Breast epithelium (tissue), 4 donors: ENCODE measurements around the gene ZMAT2. TPM values are rescaled to one million over a fixed set of nuclear protein-coding genes. Genes with fewer than 3 reads are reported as not detected.

Experiments used
- DNase-seq, 2 donors: peaks; one replicate each; pipeline ENCODE4 v3.0.0-alpha.2; 2019; ENCODE audit warnings: low spot score in 2 of 2
- H3K27ac ChIP-seq, 2 donors: fragments of 200-600 bp; sonication (generic) in 1 of 2; one replicate each; pipeline ENCODE4 v1.5.1; 2016 to 2019; ENCODE audit warnings: mild to moderate bottlenecking in 1 of 2
- H3K27me3 ChIP-seq, 2 donors: fragments of 200-600 bp; sonication (generic) in 1 of 2; one replicate each; pipeline versions ENCODE4 v1.5.1 to v1.6.0; 2017 to 2019; ENCODE audit warnings: control low read depth in 1 of 2, mild to moderate bottlenecking in 1 of 2
- H3K36me3 ChIP-seq: fragments of 200-600 bp; one replicate; pipeline ENCODE4 v1.5.1; 2019
- H3K4me1 ChIP-seq, 2 donors: fragments of 200-600 bp; sonication (generic); one replicate each; pipeline ENCODE4 v1.5.1; 2016 to 2019; ENCODE audit warnings: control low read depth in 1 of 2
- H3K4me3 ChIP-seq, 3 donors: fragments of 200-600 bp; sonication (generic); 1 replicate in 2 of 3; 2 replicates in 1 of 3; pipeline ENCODE4 v1.5.1; 2016 to 2019; ENCODE audit warnings: mild to moderate bottlenecking in 3 of 3, moderate library complexity in 2 of 3
- H3K9me3 ChIP-seq, 2 donors: fragments of 200-600 bp; sonication (generic) in 1 of 2; one replicate each; pipeline ENCODE4 v1.5.1; 2016 to 2019; ENCODE audit warnings: control low read depth in 1 of 2
- CTCF ChIP-seq, 3 donors: fragments of 450-650 bp; IDR thresholded peaks; one replicate each; pipeline ENCODE4 v1.5.1; 2016 to 2017; ENCODE audit warnings: antibody characterized with exemption in 3 of 3, mild to moderate bottlenecking in 3 of 3, moderate library complexity in 3 of 3
- POLR2A ChIP-seq: fragments of 450-650 bp; IDR thresholded peaks from one replicate; pipeline ENCODE4 v1.6.1; 2016; ENCODE audit warnings: antibody characterized with exemption, mild to moderate bottlenecking, moderate library complexity
- POLR2AphosphoS5 ChIP-seq, 3 donors: sonication (generic); formaldehyde crosslinking; IDR thresholded peaks; one replicate each; pipeline ENCODE4 v1.6.1; 2017; ENCODE audit warnings: antibody characterized with exemption in 3 of 3
- intact Hi-C: fragments of 100-400 bp; cut with DNase I; formaldehyde crosslinking; loops from one replicate; pipeline ENCODE4 v1.15.1; 2023; ENCODE audit warnings: low total_unique reads
- total RNA-seq, 3 donors: library from RNA; depleted of rRNA; stranded (reverse); fragments of >200 nt; gene quantifications; one replicate each; pipeline ENCODE4 v1.1.0, GENCODE V29; 2016

ZMAT2 gene
- total RNA-seq, 3 donors from 2014 or later = 45.2 to 55.0 (median 52.2) TPM

GRCh38 chr5:140725799-140726471, 25.7 kb downstream of the ZMAT2 start:
- peaks cover 0 to 6% of the 10 kb centered on the region in 2 donors for H3K27me3 ChIP-seq
- peak in 1 of 2 donors; percentile 36 for DNase-seq
- H3K4me3 ChIP-seq = peak overlapping the region; percentile 2 to 21 (median 5)
- intact Hi-C loops = no loop called here
- H3K27ac ChIP-seq = no peak overlapping the region
- no peaks in the 10 kb centered on the region for H3K9me3 ChIP-seq
- TF ChIP-seq POLR2A (no peak), CTCF (IDR thresholded peaks at IDR 0.05) (no peak), POLR2AphosphoS5 (IDR thresholded peaks at IDR 0.05) (no peak)
- no peaks in the 10 kb centered on the region for H3K36me3 ChIP-seq
- H3K4me1 ChIP-seq = no peaks in the 10 kb centered on the region

- TF ChIP-seq POLR2AphosphoS5 (IDR thresholded peaks at IDR 0.05) (no peak), POLR2A (no peak), CTCF (IDR thresholded peaks at IDR 0.05) (no peak)
- Histone ChIP-seq H3K27ac (no peak overlapping the region), H3K27me3 (peaks cover 0 to 10% of the 10 kb centered on the region in 2 donors), H3K9me3 (no peaks in the 10 kb centered on the region), H3K4me3 (no peak overlapping the region), H3K36me3 (no peaks in the 10 kb centered on the region), H3K4me1 (no peaks in the 10 kb centered on the region)
- DNase-seq = no peak
- intact Hi-C loops = no loop called here
These were observed 32.9 kb downstream of the ZMAT2 start for GRCh38 chr5:140733098-140733497.

- peaks cover 0 to 10% of the 10 kb centered on the region in 2 donors for H3K27me3 ChIP-seq
These were observed 34.1 kb downstream of the ZMAT2 start for GRCh38 chr5:140734354-140734753.

GRCh38 chr5:140737486-140737885, 37.2 kb downstream of the ZMAT2 start:
- Histone ChIP-seq H3K4me1 (no peaks in the 10 kb centered on the region), H3K27ac (no peak overlapping the region), H3K27me3 (peaks cover 0 to 3% of the 10 kb centered on the region in 2 donors), H3K9me3 (peaks cover 2 to 5% of the 10 kb centered on the region in 2 donors), H3K36me3 (no peaks in the 10 kb centered on the region), H3K4me3 (no peak overlapping the region)
- intact Hi-C loops = loop anchor here (5.0 kb wide), 1 partner anchor 455 kb away; no protein-coding TSS in a partner anchor
- no peak for TF ChIP-seq POLR2AphosphoS5 (IDR thresholded peaks at IDR 0.05)
- TF ChIP-seq CTCF (IDR thresholded peaks at IDR 0.05) = no peak
- no peak for TF ChIP-seq POLR2A
- DNase-seq = no peak

More at GRCh38 chr5:140734354-140734753, 34.1 kb downstream of the ZMAT2 start:
- Histone ChIP-seq H3K4me3 (no peak overlapping the region), H3K27ac (no peak overlapping the region), H3K9me3 (peaks cover 0 to 2% of the 10 kb centered on the region in 2 donors), H3K4me1 (no peaks in the 10 kb centered on the region), H3K36me3 (no peaks in the 10 kb centered on the region)
- TF ChIP-seq POLR2A = no peak
- TF ChIP-seq CTCF (IDR thresholded peaks at IDR 0.05) = peak in 2 of 3 donors; percentile 16 to 38
- DNase-seq = no peak
- intact Hi-C loops = no loop called here

GRCh38 chr5:140741967-140742366, 41.7 kb downstream of the ZMAT2 start:
- TF ChIP-seq CTCF (IDR thresholded peaks at IDR 0.05) (no peak), POLR2AphosphoS5 (IDR thresholded peaks at IDR 0.05) (no peak), POLR2A (no peak)
- H3K9me3 ChIP-seq = peaks cover 13 to 22% of the 10 kb centered on the region in 2 donors
- intact Hi-C loops = no loop called here
- H3K27me3 ChIP-seq = no peaks in the 10 kb centered on the region
- H3K27ac ChIP-seq = no peak overlapping the region
- no peak for DNase-seq
- no peaks in the 10 kb centered on the region for H3K36me3 ChIP-seq
- H3K4me1 ChIP-seq = no peaks in the 10 kb centered on the region
- H3K4me3 ChIP-seq = no peak overlapping the region
